Measurements from ENCODE around the gene ERAP2. TPM values are rescaled to one million over a fixed set of nuclear protein-coding genes. Genes with fewer than 3 reads are reported as not detected.

Gene ERAP2
- total and polyA plus RNA-seq, 10 of the 15 experiments (the other 5 are each of a cell fraction or from before 2014, with no cell fraction given): 4.0 to 28.7 (median 11.7) TPM

GRCh38 chr5:96854067-96854466 is 22.2 kb upstream of the ERAP2 start:
- TF ChIP-seq CUX1 (IDR thresholded peaks at IDR 0.05; ENCODE audit: insufficient replicate concordance, low read depth, low read length) (no peak), PML (IDR thresholded peaks at IDR 0.05; ENCODE audit: low read length) (no peak), ATF7 (IDR thresholded peaks at IDR 0.05; ENCODE audit: low read depth) (no peak), BMI1 (IDR thresholded peaks at IDR 0.05; ENCODE audit: borderline replicate concordance) (no peak), IRF3 (IDR thresholded peaks at IDR 0.05) (no peak), SMARCA5 (IDR thresholded peaks at IDR 0.05) (no peak), ZBTB40 (IDR thresholded peaks at IDR 0.05; ENCODE audit: borderline replicate concordance) (no peak), NR2C2 (IDR thresholded peaks at IDR 0.05; ENCODE audit: borderline replicate concordance, control insufficient read depth, insufficient read length, low read depth) (no peak), ETV6 (conservative IDR thresholded peaks at IDR 0.05 in 1 of 2, IDR thresholded peaks at IDR 0.05 in 1 of 2; ENCODE audit: borderline replicate concordance in 1 of 2, low read depth in 1 of 2) (no peak)
- H3K4me1 ChIP-seq (ENCODE audit: control insufficient read depth, insufficient read depth, low read length): no peaks in the 10 kb centered on the region

More at GRCh38 chr5:96854067-96854466, 22.2 kb upstream of the ERAP2 start:
- ATAC-seq: no peak
- Histone ChIP-seq H3K79me2 (ENCODE audit: control insufficient read depth, insufficient read depth, low read length) (no peaks in the 10 kb centered on the region), H3K27me3 (replicated peaks in 1 of 2; ENCODE audit: control insufficient read depth in 2 of 2, insufficient read depth in 2 of 2, low read length in 1 of 2) (no peaks in the 10 kb centered on the region), H3K9me3 (replicated peaks; ENCODE audit: control insufficient read depth, insufficient read depth, low read length) (no peaks in the 10 kb centered on the region), H3K4me2 (ENCODE audit: control insufficient read depth, insufficient read depth) (no peak overlapping the region), H3K9ac (ENCODE audit: control insufficient read depth, insufficient read depth, low read length) (no peak overlapping the region), H3K4me3 (no peak overlapping the region), H4K20me1 (ENCODE audit: control insufficient read depth, insufficient read depth) (no peaks in the 10 kb centered on the region), H3K27ac (ENCODE audit: control insufficient read depth, insufficient read depth) (no peak overlapping the region), H3K36me3 (ENCODE audit: control insufficient read depth in 2 of 2, insufficient read depth in 2 of 2, low read length in 1 of 2) (no peaks in the 10 kb centered on the region), H2AFZ (ENCODE audit: control insufficient read depth, low read depth, low read length) (no peak overlapping the region)
- SMC1A ChIA-PET (ENCODE audit: uncharacterized antibody, unreplicated experiment): interaction anchor here (1.5 kb wide), 1 partner anchor 15 kb away, joined by 4 read pairs; no protein-coding TSS in a partner anchor
- CTCF ChIA-PET: interaction anchor here (0.9 to 1.7 kb wide), 2 partner anchors 9 to 16 kb away, joined by 4 read pairs; no protein-coding TSS in a partner anchor
- intact Hi-C loops (cut with micrococcal nuclease; ENCODE audit: unreplicated experiment): no loop called here
- no TSS peak for BruUV-seq (replicated peaks)
- 0% methylated on average over 1 of the region's 1 CpG for WGBS (ENCODE audit: insufficient coverage, insufficient replicate concordance, low lambda C conversion rate, missing lambda C conversion rate)
- in situ Hi-C loops (cut with MboI): no loop called here
- FAIRE-seq: no peak
- POLR2A ChIA-PET: interaction anchor here (1.7 kb wide), 1 partner anchor 10 kb away, joined by 3 read pairs; no protein-coding TSS in a partner anchor
- no peak for DNase-seq (ENCODE audit: low read depth, low spot score)
- RAD21 ChIA-PET (ENCODE audit: unreplicated experiment): interaction anchor here (0.9 to 1.5 kb wide), 2 partner anchors 9 to 18 kb away, joined by 3 to 4 read pairs; no protein-coding TSS in a partner anchor

All from GM12878 (cell line).